ENCODE results near the gene TUBGCP3. TPM values are rescaled to one million over a fixed set of nuclear protein-coding genes. Genes with fewer than 3 reads are reported as not detected.

Gene TUBGCP3
- total RNA-seq, 2 experiments from 2014 or later, result 30.6 to 31.3 TPM

DNA sequence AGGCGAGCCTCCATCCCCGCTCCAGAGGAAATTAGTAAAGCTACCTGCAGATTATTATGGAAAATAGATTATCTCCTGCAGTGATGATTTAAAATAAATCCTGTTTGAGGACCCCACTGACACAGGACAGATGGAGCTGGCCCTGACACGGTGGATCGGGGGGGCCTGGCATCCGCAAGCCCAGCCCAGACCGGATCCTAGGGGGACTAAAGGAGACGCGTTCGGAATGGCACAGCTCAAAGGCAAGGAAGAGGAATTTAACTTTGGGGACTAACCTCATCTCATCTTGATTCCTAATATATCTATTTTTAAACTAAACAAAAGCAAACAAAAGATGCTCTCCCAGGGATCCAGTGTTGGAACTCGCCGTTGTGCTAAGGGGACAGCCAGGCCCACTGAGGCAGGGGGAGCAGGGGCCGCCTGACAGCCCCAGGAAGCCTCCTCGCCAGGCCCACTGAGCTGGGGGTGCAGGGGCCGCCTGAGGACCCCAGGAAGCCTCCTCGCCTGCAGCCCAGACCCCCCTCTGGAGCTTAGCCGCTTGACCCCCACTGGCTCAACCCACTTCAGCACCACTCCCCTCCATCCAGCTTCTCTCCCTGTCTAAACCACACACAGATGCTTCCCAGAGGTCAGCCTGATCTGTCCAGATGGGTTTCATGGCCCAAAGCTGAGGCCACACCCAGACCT lies 133.2 kb downstream of the TUBGCP3 start:
- CTCF ChIA-PET, result no interaction called here
- H3K9me3 ChIP-seq (ENCODE audit: control insufficient read depth in 1 of 2, insufficient read depth in 1 of 2, low read length in 2 of 2), result peaks cover 0 to 43% of the 10 kb centered on the region in 2 experiments
- no peaks in the 10 kb centered on the region for H3K27me3 ChIP-seq (ENCODE audit: control insufficient read depth in 1 of 2, insufficient read depth in 2 of 2, low read length in 2 of 2)
- POLR2A ChIA-PET, result no interaction called here
- Mint-ChIP-seq H3K27me3 (peaks cover 11% of the 10 kb centered on the region), H3K4me3 (no peak overlapping the region), H3K4me1 (ENCODE audit: low read depth) (no peaks in the 10 kb centered on the region), H3K9me3 (peaks cover 6% of the 10 kb centered on the region), H3K36me3 (ENCODE audit: low read depth) (no peaks in the 10 kb centered on the region), H3K27ac (no peak overlapping the region)
- H3K4me3 ChIP-seq (ENCODE audit: low read length), result no peak overlapping the region
- intact Hi-C loops (cut with DNase I, micrococcal nuclease), result no loop called here
- no peaks in the 10 kb centered on the region for H3K36me3 ChIP-seq (ENCODE audit: insufficient read depth, low read length)
- no peak for TF ChIP-seq CTCF (IDR thresholded peaks at IDR 0.05)
- H3K4me1 ChIP-seq (ENCODE audit: insufficient read depth, low read length), result no peaks in the 10 kb centered on the region
- ATAC-seq (ENCODE audit: poor library complexity) (no peak), DNase-seq (no peak)
- no peak overlapping the region for H3K27ac ChIP-seq (ENCODE audit: low read depth in 1 of 2, low read length in 2 of 2)

DNA sequence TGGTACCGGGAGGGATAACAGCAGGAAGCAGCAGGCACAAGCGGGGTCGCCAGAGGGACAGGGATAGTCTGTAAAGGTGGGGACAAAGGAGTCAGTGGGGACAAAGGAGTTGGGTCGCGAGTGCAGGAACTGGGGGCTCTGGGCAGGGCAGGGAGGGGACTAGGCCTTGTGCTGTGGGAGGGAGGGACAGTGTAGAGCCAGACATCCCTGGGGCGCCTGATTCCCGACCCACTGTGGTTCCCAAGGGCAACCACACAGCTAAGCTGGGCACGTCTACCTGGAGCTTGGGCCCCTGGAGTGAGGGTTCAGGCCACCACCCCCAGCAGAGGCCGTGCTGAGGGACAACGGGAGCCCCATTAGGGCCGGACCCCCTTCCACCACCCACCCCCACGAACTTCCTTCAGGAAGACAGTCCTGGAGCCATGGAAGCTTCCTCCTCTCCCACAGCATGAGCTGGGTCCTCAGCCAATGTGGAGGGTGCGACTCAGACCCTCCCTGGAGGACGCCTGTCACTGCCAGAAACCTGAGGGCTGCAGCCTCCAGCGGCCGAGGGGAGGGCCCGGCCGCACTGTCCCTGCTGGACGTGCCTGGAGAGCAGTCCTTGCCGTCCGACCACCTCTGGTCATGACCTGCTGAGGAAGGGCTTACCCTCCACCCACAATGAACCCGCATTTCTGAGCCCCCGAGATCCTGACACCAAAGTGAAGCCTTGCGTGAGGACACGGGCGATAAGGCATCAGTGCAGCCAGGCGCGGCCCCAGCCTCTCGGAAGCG lies 133.9 kb downstream of the TUBGCP3 start:
- intact Hi-C loops (cut with DNase I, micrococcal nuclease), result no loop called here
- DNase-seq (no peak), ATAC-seq (ENCODE audit: poor library complexity) (no peak)
- no peak overlapping the region for H3K4me3 Mint-ChIP-seq
- Histone ChIP-seq H3K27me3 (ENCODE audit: control insufficient read depth in 1 of 2, insufficient read depth in 2 of 2, low read length in 2 of 2) (no peaks in the 10 kb centered on the region), H3K9me3 (ENCODE audit: control insufficient read depth in 1 of 2, insufficient read depth in 1 of 2, low read length in 2 of 2) (peaks cover 0 to 43% of the 10 kb centered on the region in 2 experiments), H3K27ac (ENCODE audit: low read depth in 1 of 2, low read length in 2 of 2) (no peak overlapping the region), H3K4me3 (ENCODE audit: low read length) (no peak overlapping the region), H3K36me3 (ENCODE audit: insufficient read depth, low read length) (no peaks in the 10 kb centered on the region), H3K4me1 (ENCODE audit: insufficient read depth, low read length) (no peaks in the 10 kb centered on the region)
- no peaks in the 10 kb centered on the region for H3K36me3 Mint-ChIP-seq (ENCODE audit: low read depth)
- H3K4me1 Mint-ChIP-seq (ENCODE audit: low read depth), result no peaks in the 10 kb centered on the region
- POLR2A ChIA-PET, result no interaction called here
- CTCF ChIA-PET, result no interaction called here
- H3K27me3 Mint-ChIP-seq, result peaks cover 11% of the 10 kb centered on the region
- no peak overlapping the region for H3K27ac Mint-ChIP-seq
- H3K9me3 Mint-ChIP-seq, result no peaks in the 10 kb centered on the region
- TF ChIP-seq CTCF (IDR thresholded peaks at IDR 0.05), result no peak

DNA sequence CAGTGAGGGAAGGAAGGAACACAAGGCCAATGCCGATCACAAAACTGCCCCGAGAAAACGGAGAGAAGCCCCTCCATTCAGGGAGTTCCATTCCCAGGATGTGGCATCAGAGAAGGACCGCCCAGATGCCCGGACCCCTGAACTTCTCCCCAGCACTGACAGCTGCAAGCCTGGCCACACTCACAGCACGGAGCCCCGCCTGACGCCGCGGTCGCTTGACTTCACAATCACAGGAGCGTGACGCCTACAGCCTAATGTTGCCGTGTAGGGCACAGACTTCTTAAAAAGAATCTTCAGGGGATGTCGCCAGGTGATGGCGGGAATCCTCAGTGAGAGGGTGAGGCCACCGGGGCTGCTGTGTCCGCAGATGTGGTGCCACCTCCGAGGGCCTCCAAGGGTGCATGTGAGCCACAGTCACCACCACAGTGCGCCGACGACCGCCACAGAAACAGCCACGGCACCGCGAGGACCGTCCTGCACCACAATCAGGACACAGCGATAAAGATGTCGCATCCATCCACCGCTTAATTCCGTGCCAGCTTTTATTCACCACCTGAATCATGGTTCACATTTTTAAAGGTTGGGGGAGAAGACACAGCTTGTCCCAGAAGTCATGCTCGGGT lies 134.6 kb downstream of the TUBGCP3 start:
- Histone ChIP-seq H3K9me3 (ENCODE audit: control insufficient read depth in 1 of 2, insufficient read depth in 1 of 2, low read length in 2 of 2) (peaks cover 0 to 43% of the 10 kb centered on the region in 2 experiments), H3K27ac (ENCODE audit: low read depth in 1 of 2, low read length in 2 of 2) (no peak overlapping the region), H3K27me3 (ENCODE audit: control insufficient read depth in 1 of 2, insufficient read depth in 2 of 2, low read length in 2 of 2) (no peaks in the 10 kb centered on the region), H3K4me1 (ENCODE audit: insufficient read depth, low read length) (no peaks in the 10 kb centered on the region), H3K4me3 (ENCODE audit: low read length) (no peak overlapping the region), H3K36me3 (ENCODE audit: insufficient read depth, low read length) (no peaks in the 10 kb centered on the region)
- no peak for ATAC-seq (ENCODE audit: poor library complexity)
- H3K4me1 Mint-ChIP-seq (ENCODE audit: low read depth), result no peaks in the 10 kb centered on the region
- intact Hi-C loops (cut with DNase I, micrococcal nuclease), result no loop called here
- no peak overlapping the region for H3K27ac Mint-ChIP-seq
- TF ChIP-seq CTCF (IDR thresholded peaks at IDR 0.05), result no peak
- no peaks in the 10 kb centered on the region for H3K9me3 Mint-ChIP-seq
- CTCF ChIA-PET, result no interaction called here
- peaks cover 11% of the 10 kb centered on the region for H3K27me3 Mint-ChIP-seq
- no peak overlapping the region for H3K4me3 Mint-ChIP-seq
- DNase-seq, result no peak
- no peaks in the 10 kb centered on the region for H3K36me3 Mint-ChIP-seq (ENCODE audit: low read depth)
- POLR2A ChIA-PET, result no interaction called here
